Measurements from ENCODE around the gene GABRG3.

GABRG3 gene

GRCh38 chr15:27065785-27066184, 94.8 kb downstream of the GABRG3 start:
- DNase-seq, result no peak

DNA sequence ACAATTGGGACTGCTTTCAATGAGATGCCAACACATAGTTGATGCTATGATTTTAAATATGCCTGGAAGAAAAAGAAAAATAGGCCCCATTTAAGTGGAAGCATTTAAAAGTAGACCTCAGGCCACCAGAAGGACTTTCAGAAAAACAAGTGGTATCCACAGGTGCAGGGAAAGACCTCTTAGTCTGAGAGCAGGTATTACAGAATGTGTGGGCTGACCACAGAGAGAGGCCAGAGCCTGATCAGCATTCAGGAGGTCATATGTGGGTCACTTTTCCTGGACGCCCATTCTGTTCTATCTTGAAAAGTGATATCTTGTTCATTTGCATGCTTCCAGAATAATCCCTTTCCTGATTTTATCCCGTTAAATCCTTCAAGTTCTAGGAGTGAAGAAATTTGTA, 95.5 kb downstream of the GABRG3 start:
- DNase-seq, result no peak

DNA sequence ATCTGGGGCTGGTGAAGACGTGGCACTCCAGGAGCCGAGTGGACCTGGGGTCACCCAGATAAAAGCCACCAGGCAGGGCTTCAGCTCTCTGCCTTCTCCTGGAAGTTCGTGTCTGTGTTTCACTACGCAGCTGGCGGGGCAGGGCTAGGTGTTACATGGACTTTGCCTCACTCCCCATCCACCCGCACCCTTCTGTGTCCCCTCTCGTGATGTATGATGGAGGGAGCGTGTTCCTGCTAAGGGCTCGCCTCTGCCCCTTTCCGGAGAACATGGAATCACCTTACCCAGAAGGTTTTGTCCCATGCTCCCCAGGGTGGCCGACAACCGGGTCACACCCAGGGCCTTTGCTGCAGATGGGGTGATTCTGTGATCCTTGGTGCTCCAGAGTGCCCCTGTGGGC, 96.2 kb downstream of the GABRG3 start:
- DNase-seq, result no peak

- DNase-seq, result no peak
These were observed 99.9 kb downstream of the GABRG3 start for GRCh38 chr15:27070841-27071240.

GRCh38 chr15:27074179-27074578, 103.2 kb downstream of the GABRG3 start:
- DNase-seq, result no peak

DNA sequence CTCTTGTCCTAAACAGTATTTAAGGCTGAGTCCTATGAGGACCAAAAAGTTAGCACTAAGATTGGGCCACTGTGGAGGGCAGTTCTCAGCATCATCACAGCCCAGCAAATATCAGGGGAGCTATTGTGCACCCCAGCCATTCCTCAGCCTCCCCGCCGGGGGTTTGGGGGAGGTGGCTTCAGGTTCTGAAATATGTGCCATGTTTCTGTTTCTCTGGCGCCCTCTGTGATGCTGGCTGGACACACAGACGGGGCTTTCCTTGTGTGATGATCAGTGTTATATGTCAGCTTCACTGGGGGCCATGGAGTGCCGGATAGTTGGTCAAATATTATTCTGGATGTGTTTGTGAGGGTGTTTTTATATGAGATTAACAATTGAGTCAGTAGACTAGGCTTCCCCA, 106.8 kb downstream of the GABRG3 start:
- no peak for DNase-seq

DNA sequence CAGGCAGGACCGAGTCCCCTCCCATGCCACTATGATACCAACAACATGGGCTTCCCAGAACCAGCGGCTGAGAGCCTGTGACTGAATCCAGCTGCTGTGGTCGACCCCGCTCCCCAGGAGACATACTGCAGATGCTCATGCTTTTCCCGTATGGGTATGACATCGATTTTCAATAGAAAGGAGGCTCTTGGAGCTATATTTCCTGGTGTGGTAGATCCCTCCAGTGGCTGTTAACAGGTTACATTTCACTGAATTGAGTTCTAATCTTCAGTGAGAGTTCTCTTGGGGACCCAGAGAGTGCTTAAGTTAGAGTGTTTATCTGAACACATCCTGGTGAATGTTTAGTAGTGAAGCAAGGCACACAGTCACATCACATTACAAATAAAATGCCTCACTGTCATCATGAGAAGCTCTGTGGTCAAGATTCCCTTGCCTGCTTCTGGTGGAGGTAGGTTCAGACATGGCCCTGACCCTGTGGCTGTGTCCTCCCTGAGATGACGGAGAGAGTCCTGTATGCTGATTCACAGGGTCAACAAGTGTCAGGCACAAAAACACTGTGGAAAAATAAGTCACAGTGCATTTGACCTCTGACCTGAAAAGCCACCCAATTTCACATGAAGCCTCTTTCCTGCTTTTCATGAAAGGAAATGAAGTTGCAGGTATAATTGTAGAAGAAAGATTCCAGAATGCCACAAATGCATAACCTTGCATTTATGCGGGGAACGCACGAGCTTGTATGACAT, 110.9 kb downstream of the GABRG3 start:
- no peak for DNase-seq

GRCh38 chr15:27082526-27082925, 111.5 kb downstream of the GABRG3 start:
- no peak for DNase-seq

- no peak for DNase-seq
These were observed 113.9 kb downstream of the GABRG3 start for GRCh38 chr15:27084844-27085243.

DNA sequence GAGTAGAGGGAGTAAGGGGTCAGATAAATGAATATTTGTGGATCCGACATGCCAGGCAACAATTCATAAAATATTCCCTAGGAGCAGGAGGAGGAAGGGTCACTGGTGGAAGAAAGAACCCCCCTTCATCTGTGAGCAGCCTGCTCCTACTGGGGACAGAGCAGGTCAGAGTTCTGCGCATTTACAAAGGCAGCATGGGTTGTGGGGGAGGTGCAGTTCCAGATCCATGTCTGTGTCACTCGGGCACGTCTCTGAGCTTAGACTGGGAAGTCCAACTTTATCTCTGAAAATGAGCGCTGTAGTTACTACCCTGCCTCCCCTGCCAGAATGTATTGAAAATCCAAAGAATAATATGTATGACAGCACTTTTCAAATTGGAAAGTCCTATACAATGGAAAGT, 115.2 kb downstream of the GABRG3 start:
- no peak for DNase-seq

DNA sequence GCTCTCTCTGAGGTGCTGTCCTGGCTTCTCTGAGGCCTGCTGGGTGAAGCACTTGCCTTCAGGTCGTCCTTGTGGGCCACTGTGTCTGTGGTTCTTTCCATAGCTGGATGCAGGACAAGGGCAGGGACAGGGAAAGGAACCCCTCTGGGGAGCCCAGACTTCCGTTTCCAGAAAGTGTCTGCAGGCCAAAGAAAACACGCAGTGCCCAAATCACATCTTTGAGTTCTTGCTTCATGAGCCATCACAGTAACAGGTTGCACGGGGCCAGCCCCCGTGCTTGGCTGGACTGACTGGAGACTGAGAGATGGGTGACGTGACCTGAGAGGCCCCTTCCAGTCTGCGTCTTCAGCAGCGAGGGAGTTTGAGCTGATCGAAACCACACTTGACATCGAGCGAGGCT, 115.8 kb downstream of the GABRG3 start:
- DNase-seq, result no peak

- no peak for DNase-seq
These were observed 116.9 kb downstream of the GABRG3 start for GRCh38 chr15:27087651-27088583.

GRCh38 chr15:27088584-27089232, 117.7 kb downstream of the GABRG3 start:
- DNase-seq, result no peak

GRCh38 chr15:27089233-27089586, 118.2 kb downstream of the GABRG3 start:
- DNase-seq, result no peak

- DNase-seq, result no peak
These were observed 118.7 kb downstream of the GABRG3 start for GRCh38 chr15:27089676-27090075.

GRCh38 chr15:27091270-27091940, 120.4 kb downstream of the GABRG3 start:
- DNase-seq, result no peak

- DNase-seq, result no peak
These were observed 121.4 kb downstream of the GABRG3 start for GRCh38 chr15:27092390-27092789.

DNA sequence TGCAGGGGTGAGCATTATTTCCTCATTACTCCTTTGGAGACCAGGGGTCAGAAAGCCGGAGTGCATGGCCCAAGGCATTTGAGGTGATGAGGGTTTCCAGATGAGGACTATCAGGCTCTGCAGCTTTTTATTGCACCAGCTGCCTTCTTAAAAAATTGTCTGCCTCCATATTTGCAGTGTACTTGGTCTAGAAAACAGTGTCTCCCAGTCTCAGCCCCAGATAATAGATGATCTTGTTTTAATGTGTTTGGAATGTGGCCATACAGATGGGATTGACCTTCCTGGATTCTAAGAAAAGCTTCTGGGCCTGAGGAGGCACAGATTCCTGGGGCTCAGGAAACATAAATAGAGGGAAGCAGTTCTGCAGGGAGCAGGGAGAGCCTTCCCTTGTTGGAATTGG, 123.3 kb downstream of the GABRG3 start:
- DNase-seq, result no peak

- DNase-seq, result no peak
These were observed 125.1 kb downstream of the GABRG3 start for GRCh38 chr15:27095886-27096624.

DNA sequence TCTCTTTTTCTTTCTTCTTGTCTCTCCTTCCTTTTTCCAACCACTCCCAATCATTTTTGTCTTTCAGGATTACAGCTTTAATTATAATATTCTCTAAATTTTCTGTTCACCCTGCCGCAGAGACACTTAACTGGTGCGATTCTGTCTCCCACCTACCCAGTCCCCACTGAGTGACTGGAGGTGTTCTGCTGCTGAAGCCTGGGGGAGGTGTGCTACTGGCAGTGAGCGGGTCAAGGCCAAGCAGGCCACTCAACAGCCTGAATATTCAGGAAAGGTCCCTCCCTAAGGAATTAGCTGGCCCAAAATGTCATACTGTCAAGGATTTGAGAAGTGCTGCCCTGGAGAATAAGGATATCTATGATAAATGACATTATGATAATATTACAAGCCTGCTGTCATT, 126.5 kb downstream of the GABRG3 start:
- no peak for DNase-seq

- DNase-seq, result no peak
These were observed 131.0 kb downstream of the GABRG3 start for GRCh38 chr15:27101982-27102381.

DNA sequence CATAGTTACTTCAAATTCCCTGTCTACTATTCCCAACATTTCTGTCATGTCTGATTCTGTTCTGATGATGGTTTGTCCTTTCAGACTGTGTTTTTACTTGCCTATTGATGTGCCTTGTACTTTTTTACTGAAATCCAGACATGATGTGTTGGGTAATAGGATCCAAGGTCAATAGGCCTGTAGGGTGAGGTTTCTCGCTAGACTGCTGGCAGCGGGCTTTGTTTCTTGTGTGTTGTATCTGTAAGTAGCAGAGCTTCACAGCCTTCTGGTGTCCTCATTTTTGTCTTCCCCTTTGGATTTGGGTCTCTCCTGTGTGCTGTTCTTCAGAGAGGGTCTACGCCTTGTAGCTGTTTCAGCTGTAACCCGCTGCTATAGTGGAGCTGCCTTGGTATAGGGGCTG, 140.3 kb downstream of the GABRG3 start:
- no peak for DNase-seq
